IMR-90 (cell line): ENCODE data around the gene GNAS-AS1. TPM values are rescaled to one million over a fixed set of nuclear protein-coding genes. Genes with fewer than 3 reads are reported as not detected.
"Not testable (repeated sequence)": the region's sequence is repeated elsewhere in the genome, so short reads cannot be mapped to it uniquely, and the experiment has no call there.

ENCODE experiments used
- ATAC-seq: fragments of 200-7000 bp; cut with Tn5 transposase; 2 replicates; pipeline ENCODE4 v1.9.1; 2020; ENCODE audit warnings: low read depth, mild to moderate bottlenecking, moderate library complexity
- BruUV-seq: library from RNA; stranded (reverse); fragments of 400-500 nt; replicated peaks from 2 replicates; lab custom pipeline; 2021; lab: Mats Ljungman, UMichigan
- CTCF ChIA-PET: fragments of 300-600 bp; formaldehyde crosslinking; extraction: SDS; loops from one replicate; lab custom pipeline; 2021; ENCODE audit warnings: antibody characterized with exemption; lab: Yijun Ruan, JAX
- POLR2A ChIA-PET: fragments of 300-600 bp; sonication (Branson Sonifier 250); formaldehyde crosslinking; loops from one replicate; lab custom pipeline; 2022; ENCODE audit warnings: antibody characterized with exemption; ENCODE audit not compliant: unreplicated experiment; lab: Charles Lee
- DNase-seq: peaks from one replicate; pipeline ENCODE4 v3.0.0; 2013
- H2AFZ ChIP-seq: replicated peaks from 2 replicates; pipeline ENCODE3; 2013; ENCODE audit warnings: low read length, mild to moderate bottlenecking; ENCODE audit not compliant: poor library complexity
- H2AK5ac ChIP-seq: 2 replicates; pipeline ENCODE4 v1.6.1; 2013; ENCODE audit warnings: low read depth, low read length, inconsistent platforms
- H2AK9ac ChIP-seq: replicated peaks from 2 replicates; pipeline ENCODE3; 2013; ENCODE audit warnings: mild to moderate bottlenecking, low read depth, low read length, moderate library complexity; ENCODE audit not compliant: poor library complexity
- H2BK120ac ChIP-seq: 2 replicates; pipeline ENCODE4 v1.6.1; 2013; ENCODE audit warnings: low read depth, low read length, inconsistent platforms
- H2BK15ac ChIP-seq: 3 replicates; pipeline ENCODE4 v1.6.1; 2013; ENCODE audit warnings: low read depth, low read length, inconsistent platforms
- H2BK20ac ChIP-seq: 2 replicates; pipeline ENCODE4 v1.6.1; 2013; ENCODE audit warnings: low read depth, mild to moderate bottlenecking, inconsistent platforms, low read length, moderate library complexity
- H2BK5ac ChIP-seq: 2 replicates; pipeline ENCODE4 v1.6.1; 2013; ENCODE audit warnings: mild to moderate bottlenecking, low read depth, low read length, inconsistent platforms; ENCODE audit not compliant: poor library complexity, severe bottlenecking
- H3K14ac ChIP-seq: replicated peaks from 2 replicates; pipeline ENCODE4 v1.6.1; 2013; ENCODE audit warnings: low read depth, low read length, inconsistent platforms
- H3K18ac ChIP-seq: 2 replicates; pipeline ENCODE4 v1.6.1; 2013; ENCODE audit warnings: low read depth, low read length, control low read depth
- H3K23ac ChIP-seq: 2 replicates; pipeline ENCODE4 v1.6.1; 2013; ENCODE audit warnings: low read depth, low read length, inconsistent platforms
- H3K27ac ChIP-seq: 2 replicates; pipeline ENCODE4 v1.5.1; 2013; ENCODE audit warnings: mild to moderate bottlenecking, control low read depth, low read length; ENCODE audit not compliant: insufficient read depth
- H3K27me3 ChIP-seq: 2 replicates; pipeline ENCODE4 v1.6.1; 2013; ENCODE audit warnings: low read length; ENCODE audit not compliant: control insufficient read depth, insufficient read depth
- H3K36me3 ChIP-seq: 2 replicates; pipeline ENCODE4 v1.6.1; 2013; ENCODE audit warnings: low read length, mixed read lengths; ENCODE audit not compliant: control insufficient read depth, insufficient read depth
- H3K4ac ChIP-seq: 2 replicates; pipeline ENCODE4 v1.6.1; 2013; ENCODE audit warnings: low read depth, low read length, inconsistent platforms
- H3K4me1 ChIP-seq: 2 replicates; pipeline ENCODE4 v1.6.1; 2013; ENCODE audit warnings: low read length, mixed read lengths; ENCODE audit not compliant: control insufficient read depth, insufficient read depth
- H3K4me2 ChIP-seq: 2 replicates; pipeline ENCODE4 v1.6.1; 2013; ENCODE audit warnings: low read depth, mild to moderate bottlenecking, control low read depth, low read length, moderate library complexity
- H3K4me3 ChIP-seq: 2 replicates; pipeline ENCODE4 v1.5.1; 2013; ENCODE audit warnings: low read depth, mild to moderate bottlenecking, control low read depth, low read length, moderate library complexity; ENCODE audit not compliant: insufficient read depth
- H3K56ac ChIP-seq: 2 replicates; pipeline ENCODE4 v1.6.1; 2013; ENCODE audit warnings: low read length, inconsistent platforms; ENCODE audit not compliant: insufficient read depth; ENCODE audit errors: extremely low read depth
- H3K79me1 ChIP-seq, 2 experiments: 2 replicates each; pipeline ENCODE4 v1.6.1; 2013; ENCODE audit warnings: low read length in 2 of 2, inconsistent platforms in 1 of 2, low read depth in 1 of 2
- H3K9ac ChIP-seq: 2 replicates; pipeline ENCODE4 v1.6.1; 2013; ENCODE audit warnings: low read depth, low read length, control low read depth
- H3K9me1 ChIP-seq: 2 replicates; pipeline ENCODE4 v1.6.1; 2013; ENCODE audit warnings: low read length, inconsistent platforms; ENCODE audit not compliant: insufficient read depth
- H3K9me3 ChIP-seq: 2 replicates; pipeline ENCODE4 v1.6.1; 2013; ENCODE audit warnings: low read length; ENCODE audit not compliant: control insufficient read depth, insufficient read depth
- H4K20me1 ChIP-seq: 2 replicates; pipeline ENCODE4 v1.6.1; 2013; ENCODE audit warnings: low read length, inconsistent platforms; ENCODE audit not compliant: insufficient read depth
- H4K5ac ChIP-seq: 2 replicates; pipeline ENCODE4 v1.6.1; 2013; ENCODE audit warnings: mild to moderate bottlenecking, low read depth, low read length, control low read depth
- H4K8ac ChIP-seq, 2 experiments: 2 replicates each; pipeline ENCODE4 v1.6.1; 2013; ENCODE audit warnings: low read depth in 2 of 2, low read length in 2 of 2, control low read depth in 1 of 2, inconsistent platforms in 1 of 2
- H4K91ac ChIP-seq: 2 replicates; pipeline ENCODE4 v1.6.1; 2013; ENCODE audit warnings: low read depth, low read length, inconsistent platforms; ENCODE audit not compliant: insufficient read depth
- WGBS, 2 experiments: methylation state at CpG; one replicate each; pipeline versions ENCODE4 v1.1.5 to v1.1.7; 2013; ENCODE audit warnings: missing lambda C conversion rate in 2 of 2; ENCODE audit not compliant: insufficient read length in 1 of 2; ENCODE audit errors: extremely low coverage in 2 of 2; 5-methylcytosine and 5-hydroxymethylcytosine counted together
- dilution Hi-C: fragments of 300-500 bp; cut with HindIII; formaldehyde crosslinking; loops from one replicate; pipeline ENCODE4 v1.14.3; 2018; ENCODE audit warnings: low sequenced_read_pairs; ENCODE audit not compliant: unreplicated experiment
- in situ Hi-C: fragments of 300-500 bp; cut with MboI; formaldehyde crosslinking; loops from 3 replicates; pipeline ENCODE4 v1.14.3; 2019; ENCODE audit warnings: low sequenced_read_pairs, inconsistent platforms, mixed read lengths
- intact Hi-C: fragments of 100-400 bp; cut with micrococcal nuclease; formaldehyde crosslinking; loops from 2 replicates; pipeline ENCODE4 v1.10.0; 2022
- polyA plus RNA-seq, 3 experiments: library from polyadenylated mRNA; depleted of rRNA; stranded (reverse); fragments of >200 nt; gene quantifications; 2 replicates each; pipeline ENCODE4 v1.2.3, GENCODE V29; 2012; ENCODE audit warnings: low replicate concordance in 1 of 3
- total RNA-seq: library from RNA; depleted of rRNA; stranded (reverse); fragments of >200 nt; gene quantifications from 2 replicates; pipeline ENCODE4 v1.2.3, GENCODE V29; 2012

The GNAS-AS1 gene
- total and polyA plus RNA-seq, 2 of the 4 experiments (the other 2 are of a cell fraction), result 0.54 to 0.60 TPM

DNA sequence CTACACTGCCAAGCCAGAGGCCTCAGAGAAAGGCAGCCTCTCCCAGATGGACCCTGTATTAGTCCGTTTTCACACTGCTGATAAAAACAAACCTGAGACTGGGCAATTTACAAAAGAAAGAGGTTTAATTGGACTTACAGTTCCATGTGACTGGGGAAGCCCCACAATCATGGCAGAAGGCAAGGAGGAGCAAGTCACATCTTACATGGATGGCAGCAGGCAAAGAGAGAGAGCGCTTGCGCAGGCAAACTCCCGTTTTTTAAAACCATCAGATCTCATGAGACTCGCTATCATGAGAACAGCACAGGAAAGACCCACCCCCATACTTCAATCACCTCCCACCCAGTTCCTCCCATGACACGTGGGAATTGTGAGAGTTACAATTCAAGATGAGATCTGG lies 30.2 kb downstream of the GNAS-AS1 start:
- H3K9me3 ChIP-seq, H4K8ac ChIP-seq, ATAC-seq, H3K18ac ChIP-seq, BruUV-seq, H2AK9ac ChIP-seq, DNase-seq, H2BK5ac ChIP-seq, H3K36me3 ChIP-seq, H4K20me1 ChIP-seq, H4K5ac ChIP-seq, H3K27me3 ChIP-seq, H2BK120ac ChIP-seq, H3K4me1 ChIP-seq, H2BK20ac ChIP-seq, H2BK15ac ChIP-seq, H2AFZ ChIP-seq, in situ Hi-C loops, H3K4me2 ChIP-seq, POLR2A ChIA-PET, CTCF ChIA-PET, dilution Hi-C loops, H4K91ac ChIP-seq, H3K4me3 ChIP-seq, H2AK5ac ChIP-seq, H3K14ac ChIP-seq, H3K27ac ChIP-seq, H3K4ac ChIP-seq, H3K56ac ChIP-seq, intact Hi-C loops, H3K23ac ChIP-seq, H3K9ac ChIP-seq, H3K9me1 ChIP-seq, H3K79me1 ChIP-seq: not testable (repeated sequence)
- WGBS, 2 experiments, result no CpG with 5 or more reads among the region's 6 CpGs
